HepG2 (cell line): Measurements from ENCODE around the gene GPR152. TPM values are rescaled to one million over a fixed set of nuclear protein-coding genes. Genes with fewer than 3 reads are reported as not detected.

ENCODE experiments used
- BCL6 ChIP-seq: IDR thresholded peaks from 2 replicates; pipeline ENCODE4 v1.6.1; 2016; ENCODE audit warnings: missing genetic modification reagents, missing compliant biosample characterization
- CCAR2 ChIP-seq: fragments of 200-400 bp; formaldehyde crosslinking; optimal IDR thresholded peaks from 2 replicates; pipeline ENCODE3; 2018; ENCODE audit warnings: low read depth, mild to moderate bottlenecking, low read length, moderate library complexity
- FOXK1 ChIP-seq: sonication (generic); formaldehyde crosslinking; IDR thresholded peaks from 2 replicates; pipeline ENCODE4 v1.4.0; 2020; ENCODE audit warnings: low read depth, missing genetic modification reagents, borderline replicate concordance
- KMT2A ChIP-seq: sonication (generic); formaldehyde crosslinking; IDR thresholded peaks from 2 replicates; pipeline ENCODE4 v1.4.0; 2020; ENCODE audit warnings: missing genetic modification reagents
- MIER3 ChIP-seq: IDR thresholded peaks from 2 replicates; pipeline ENCODE4 v1.6.1; 2016; ENCODE audit warnings: missing compliant biosample characterization, borderline replicate concordance
- RBM39 ChIP-seq: fragments of 200-400 bp; formaldehyde crosslinking; IDR thresholded peaks from one replicate; pipeline ENCODE4 v1.6.1; 2018; ENCODE audit warnings: antibody characterized with exemption, mild to moderate bottlenecking, low read depth, low read length; ENCODE audit not compliant: poor library complexity, severe bottlenecking
- SKIL ChIP-seq: sonication (generic); formaldehyde crosslinking; IDR thresholded peaks from 2 replicates; pipeline ENCODE4 v1.8.0; 2022; ENCODE audit warnings: missing genetic modification reagents, mild to moderate bottlenecking, moderate library complexity, borderline replicate concordance
- WIZ ChIP-seq: sonication (generic); formaldehyde crosslinking; IDR thresholded peaks from 2 replicates; pipeline ENCODE4 v1.5.1; 2020; ENCODE audit warnings: mild to moderate bottlenecking, missing genetic modification reagents
- ZBTB4 ChIP-seq: sonication (generic); formaldehyde crosslinking; IDR thresholded peaks from 2 replicates; pipeline ENCODE4 v1.4.0; 2020; ENCODE audit warnings: missing genetic modification reagents, mild to moderate bottlenecking, borderline replicate concordance
- ZNF10 ChIP-seq: sonication (generic); formaldehyde crosslinking; IDR thresholded peaks from 2 replicates; pipeline ENCODE4 v1.4.0; 2020; ENCODE audit warnings: mild to moderate bottlenecking, low read depth, missing genetic modification reagents, borderline replicate concordance
- ZNF18 ChIP-seq: sonication (generic); formaldehyde crosslinking; IDR thresholded peaks from 2 replicates; pipeline ENCODE4 v1.8.0; 2022; ENCODE audit warnings: mild to moderate bottlenecking, missing genetic modification reagents; ENCODE audit not compliant: insufficient replicate concordance
- ZNF30 ChIP-seq: sonication (generic); formaldehyde crosslinking; IDR thresholded peaks from 2 replicates; pipeline ENCODE4 v1.5.0; 2020; ENCODE audit warnings: mild to moderate bottlenecking, missing genetic modification reagents
- ZNF501 ChIP-seq: sonication (generic); formaldehyde crosslinking; IDR thresholded peaks from 2 replicates; pipeline ENCODE4 v1.5.1; 2020; ENCODE audit warnings: mild to moderate bottlenecking, moderate library complexity, missing genetic modification reagents
- ZNF800 ChIP-seq: sonication (generic); formaldehyde crosslinking; IDR thresholded peaks from 2 replicates; pipeline ENCODE4 v1.4.0; 2020; ENCODE audit warnings: missing genetic modification reagents
- ZNF883 ChIP-seq: sonication (generic); formaldehyde crosslinking; IDR thresholded peaks from 2 replicates; pipeline ENCODE4 v1.5.1; 2020; ENCODE audit warnings: mild to moderate bottlenecking, missing genetic modification reagents; ENCODE audit errors: not compliant biosample characterization
- ZSCAN12 ChIP-seq: sonication (generic); formaldehyde crosslinking; IDR thresholded peaks from 2 replicates; pipeline ENCODE4 v1.9.0; 2021; ENCODE audit warnings: mild to moderate bottlenecking, missing genetic modification reagents
- ZSCAN25 ChIP-seq: sonication (generic); formaldehyde crosslinking; IDR thresholded peaks from 2 replicates; pipeline ENCODE4 v1.8.0; 2022; ENCODE audit warnings: mild to moderate bottlenecking, missing genetic modification reagents
- polyA plus RNA-seq, 8 experiments: library from polyadenylated mRNA; depleted of rRNA in 3 of 8; stranded (reverse) in 7 of 8; unstranded in 1 of 8; fragments of >200 nt; fragmentation: Illumina TruSeq in 4 of 8; extraction: Trizol in 4 of 8; gene quantifications; 2 replicates each; pipeline versions ENCODE4 v1.2.1 to v1.2.3, GENCODE V29; 2011 to 2016; ENCODE audit warnings: low read depth in 4 of 8, missing spikeins in 1 of 8, mixed read lengths in 1 of 8; ENCODE audit not compliant: insufficient read depth in 1 of 8
- total RNA-seq, 5 experiments: library from RNA; depleted of rRNA; stranded (reverse); fragments of >200 nt; fragmentation: Illumina TruSeq; extraction: Trizol; gene quantifications; 2 replicates each; pipeline ENCODE4 v1.2.3, GENCODE V29; 2016; ENCODE audit warnings: low read depth in 1 of 5

GPR152 gene
- total and polyA plus RNA-seq, 2 of the 13 experiments (the other 11 are each of a cell fraction or from before 2014, with no cell fraction given), result not detected

- TF ChIP-seq BCL6 (CRISPR knock-in tag), result no peak
- TF ChIP-seq ZNF800 (CRISPR knock-in tag), result no peak
- no peak for TF ChIP-seq ZBTB4 (CRISPR knock-in tag)
- no peak for TF ChIP-seq SKIL (CRISPR knock-in tag)
- TF ChIP-seq RBM39, result no peak
- no peak for TF ChIP-seq ZNF30 (CRISPR knock-in tag)
- TF ChIP-seq ZNF18 (CRISPR knock-in tag), result peak; percentile 55
- no peak for TF ChIP-seq ZSCAN12 (CRISPR knock-in tag)
- TF ChIP-seq FOXK1 (CRISPR knock-in tag), result no peak
- TF ChIP-seq ZNF10 (CRISPR knock-in tag), result no peak
- TF ChIP-seq ZNF501, result 0 out of 2 replicates have a peak, but pooled peaks have one; percentile 28
- no peak for TF ChIP-seq CCAR2
- no peak; the same call in 1 of the 2 replicates for TF ChIP-seq ZSCAN25 (CRISPR knock-in tag)
- TF ChIP-seq KMT2A (CRISPR knock-in tag), result no peak
- no peak for TF ChIP-seq WIZ (CRISPR knock-in tag)
- TF ChIP-seq ZNF883, result peak; percentile 49
- no peak for TF ChIP-seq MIER3 (CRISPR knock-in tag)
Observed at GRCh38 chr11:67411785-67412152, 40.8 kb downstream of the GPR152 start (continued).
